GM12878 (cell line): ENCODE measurements around the gene PRDM1. TPM values are rescaled to one million over a fixed set of nuclear protein-coding genes. Genes with fewer than 3 reads are reported as not detected.

ENCODE experiments used
- BRCA1 ChIP-seq: IDR thresholded peaks from 2 replicates; pipeline ENCODE4 v1.6.1; 2011; ENCODE audit warnings: low read depth, low read length, improper control_type of control experiment
- CHD2 ChIP-seq: IDR thresholded peaks from 2 replicates; pipeline ENCODE4 v1.6.1; 2011; ENCODE audit warnings: low read depth, low read length, improper control_type of control experiment, borderline replicate concordance
- CREM ChIP-seq: IDR thresholded peaks from 2 replicates; pipeline ENCODE4 v1.6.1; 2014; ENCODE audit warnings: antibody characterized with exemption, low read depth
- FOXM1 ChIP-seq: IDR thresholded peaks from 2 replicates; pipeline ENCODE4 v1.6.1; 2012; ENCODE audit warnings: low read depth, mild to moderate bottlenecking, inconsistent platforms, low read length, moderate library complexity
- HSF1 ChIP-seq: fragments of 150-350 bp; IDR thresholded peaks from 2 replicates; pipeline ENCODE4 v1.6.1; 2014; ENCODE audit warnings: mild to moderate bottlenecking, low read depth, low read length
- KLF5 ChIP-seq: fragments of 450-650 bp; IDR thresholded peaks from 2 replicates; pipeline ENCODE4 v1.6.1; 2014; ENCODE audit warnings: mild to moderate bottlenecking; ENCODE audit not compliant: partially characterized antibody
- MEF2B ChIP-seq: fragments of 450-650 bp; IDR thresholded peaks from 2 replicates; pipeline ENCODE4 v1.6.1; 2018; ENCODE audit warnings: mild to moderate bottlenecking, moderate library complexity; ENCODE audit not compliant: partially characterized antibody, poor library complexity, severe bottlenecking
- MXI1 ChIP-seq: fragments of 150-350 bp; IDR thresholded peaks from 2 replicates; pipeline ENCODE4 v1.6.1; 2011; ENCODE audit warnings: low read depth, mild to moderate bottlenecking, inconsistent platforms, low read length, improper control_type of control experiment
- NFYB ChIP-seq: IDR thresholded peaks from 2 replicates; pipeline ENCODE4 v1.6.1; 2011; ENCODE audit warnings: low read depth, mild to moderate bottlenecking, low read length, improper control_type of control experiment, moderate library complexity; ENCODE audit not compliant: insufficient read depth
- NRF1 ChIP-seq: conservative IDR thresholded peaks from 2 replicates; pipeline ENCODE4 v1.6.1; 2011; ENCODE audit warnings: mild to moderate bottlenecking, low read depth, low read length, improper control_type of control experiment
- PKNOX1 ChIP-seq: fragments of 450-650 bp; IDR thresholded peaks from 2 replicates; pipeline ENCODE4 v1.6.1; 2016; ENCODE audit warnings: mild to moderate bottlenecking
- PML ChIP-seq: IDR thresholded peaks from 2 replicates; pipeline ENCODE4 v1.6.1; 2012; ENCODE audit warnings: low read length, inconsistent platforms
- SREBF1 ChIP-seq: IDR thresholded peaks from 2 replicates; pipeline ENCODE4 v1.6.1; 2012; ENCODE audit warnings: mild to moderate bottlenecking, low read length
- STAT1 ChIP-seq: fragments of 450-650 bp; conservative IDR thresholded peaks from 2 replicates; pipeline ENCODE4 v1.6.1; 2014; ENCODE audit warnings: antibody characterized with exemption, mild to moderate bottlenecking
- SUZ12 ChIP-seq: fragments of 200-600 bp; sonication (generic); IDR thresholded peaks from one replicate; pipeline ENCODE4 v1.6.1; 2018; ENCODE audit warnings: antibody characterized with exemption, mild to moderate bottlenecking; ENCODE audit not compliant: unreplicated experiment
- TAF1 ChIP-seq: IDR thresholded peaks from 2 replicates; pipeline ENCODE4 v1.6.1; 2011; ENCODE audit warnings: mild to moderate bottlenecking, low read depth, low read length, borderline replicate concordance
- TARDBP ChIP-seq: IDR thresholded peaks from 2 replicates; pipeline ENCODE4 v1.6.1; 2016; ENCODE audit warnings: borderline replicate concordance
- ZNF274 ChIP-seq: IDR thresholded peaks from one replicate; pipeline ENCODE4 v1.8.0; 2011; ENCODE audit not compliant: insufficient read length, insufficient read depth
- ZNF622 ChIP-seq: fragments of 450-650 bp; IDR thresholded peaks from 2 replicates; pipeline ENCODE4 v1.6.1; 2017; ENCODE audit warnings: mild to moderate bottlenecking, inconsistent platforms
- polyA plus RNA-seq, 11 experiments: library from polyadenylated mRNA; depleted of rRNA in 4 of 11; unstranded in 6 of 11; stranded (reverse) in 5 of 11; fragments of >200 nt; fragmentation: Nextera tagmentation in 4 of 11; fragmentation: Illumina TruSeq in 1 of 11; extraction: Ambion mirVana in 4 of 11; extraction: Trizol in 1 of 11; gene quantifications; 1 replicate in 1 of 11; 2 replicates in 10 of 11; pipeline versions ENCODE4 v1.2.1 to v1.2.3, GENCODE V29; 2011 to 2016; ENCODE audit warnings: inconsistent platforms in 2 of 11, missing spikeins in 2 of 11, low read depth in 1 of 11
- total RNA-seq, 4 experiments: library from RNA; depleted of rRNA in 3 of 4; stranded (reverse); fragments of >200 nt in 3 of 4; fragmentation: Illumina TruSeq in 1 of 4; extraction: Trizol in 1 of 4; gene quantifications; 2 replicates each; pipeline versions ENCODE4 v1.2.1 to v1.2.3, GENCODE V29; 2013 to 2021
- TF ChIP-seq, protein P1 (sequence below): fragments of 450-650 bp; IDR thresholded peaks from 2 replicates; pipeline ENCODE4 v1.6.1; 2018; ENCODE audit warnings: borderline replicate concordance, mild to moderate bottlenecking; ENCODE audit not compliant: partially characterized antibody
- TF ChIP-seq, protein P2 (sequence below): fragments of 450-650 bp; IDR thresholded peaks from 2 replicates; pipeline ENCODE4 v1.6.1; 2016; ENCODE audit warnings: mild to moderate bottlenecking, moderate library complexity, borderline replicate concordance

PRDM1 gene
- total and polyA plus RNA-seq, 10 of the 15 experiments (the other 5 are each of a cell fraction or from before 2014, with no cell fraction given) = 1.9 to 15.8 (median 4.1) TPM

GRCh38 chr6:106084106-106084988 is 1.8 kb upstream of the PRDM1 start (continued):
- no peak for TF ChIP-seq ZNF274
- no peak for TF ChIP-seq BRCA1
- TF ChIP-seq, protein P1, sequence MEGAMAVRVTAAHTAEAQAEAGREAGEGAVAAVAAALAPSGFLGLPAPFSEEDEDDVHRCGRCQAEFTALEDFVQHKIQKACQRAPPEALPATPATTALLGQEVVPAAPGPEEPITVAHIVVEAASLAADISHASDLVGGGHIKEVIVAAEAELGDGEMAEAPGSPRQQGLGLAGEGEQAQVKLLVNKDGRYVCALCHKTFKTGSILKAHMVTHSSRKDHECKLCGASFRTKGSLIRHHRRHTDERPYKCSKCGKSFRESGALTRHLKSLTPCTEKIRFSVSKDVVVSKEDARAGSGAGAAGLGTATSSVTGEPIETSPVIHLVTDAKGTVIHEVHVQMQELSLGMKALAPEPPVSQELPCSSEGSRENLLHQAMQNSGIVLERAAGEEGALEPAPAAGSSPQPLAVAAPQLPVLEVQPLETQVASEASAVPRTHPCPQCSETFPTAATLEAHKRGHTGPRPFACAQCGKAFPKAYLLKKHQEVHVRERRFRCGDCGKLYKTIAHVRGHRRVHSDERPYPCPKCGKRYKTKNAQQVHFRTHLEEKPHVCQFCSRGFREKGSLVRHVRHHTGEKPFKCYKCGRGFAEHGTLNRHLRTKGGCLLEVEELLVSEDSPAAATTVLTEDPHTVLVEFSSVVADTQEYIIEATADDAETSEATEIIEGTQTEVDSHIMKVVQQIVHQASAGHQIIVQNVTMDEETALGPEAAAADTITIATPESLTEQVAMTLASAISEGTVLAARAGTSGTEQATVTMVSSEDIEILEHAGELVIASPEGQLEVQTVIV = no peak
- TF ChIP-seq MXI1 = peak; percentile 50; the same call in 1 of the 2 replicates
- TF ChIP-seq CREM = peak; percentile 25; the same call in 1 of the 2 replicates
- TF ChIP-seq NRF1 = no peak
- TF ChIP-seq HSF1 = no peak
- no peak for TF ChIP-seq PKNOX1
- 0 out of 2 replicates have a peak, but pooled peaks have one; percentile 14 for TF ChIP-seq FOXM1
- TF ChIP-seq MEF2B = peak; percentile 45
- TF ChIP-seq PML = no peak
- TF ChIP-seq TARDBP = no peak
- TF ChIP-seq SREBF1 = 0 out of 2 replicates have a peak, but pooled peaks have one; percentile 23
- TF ChIP-seq, protein P2, sequence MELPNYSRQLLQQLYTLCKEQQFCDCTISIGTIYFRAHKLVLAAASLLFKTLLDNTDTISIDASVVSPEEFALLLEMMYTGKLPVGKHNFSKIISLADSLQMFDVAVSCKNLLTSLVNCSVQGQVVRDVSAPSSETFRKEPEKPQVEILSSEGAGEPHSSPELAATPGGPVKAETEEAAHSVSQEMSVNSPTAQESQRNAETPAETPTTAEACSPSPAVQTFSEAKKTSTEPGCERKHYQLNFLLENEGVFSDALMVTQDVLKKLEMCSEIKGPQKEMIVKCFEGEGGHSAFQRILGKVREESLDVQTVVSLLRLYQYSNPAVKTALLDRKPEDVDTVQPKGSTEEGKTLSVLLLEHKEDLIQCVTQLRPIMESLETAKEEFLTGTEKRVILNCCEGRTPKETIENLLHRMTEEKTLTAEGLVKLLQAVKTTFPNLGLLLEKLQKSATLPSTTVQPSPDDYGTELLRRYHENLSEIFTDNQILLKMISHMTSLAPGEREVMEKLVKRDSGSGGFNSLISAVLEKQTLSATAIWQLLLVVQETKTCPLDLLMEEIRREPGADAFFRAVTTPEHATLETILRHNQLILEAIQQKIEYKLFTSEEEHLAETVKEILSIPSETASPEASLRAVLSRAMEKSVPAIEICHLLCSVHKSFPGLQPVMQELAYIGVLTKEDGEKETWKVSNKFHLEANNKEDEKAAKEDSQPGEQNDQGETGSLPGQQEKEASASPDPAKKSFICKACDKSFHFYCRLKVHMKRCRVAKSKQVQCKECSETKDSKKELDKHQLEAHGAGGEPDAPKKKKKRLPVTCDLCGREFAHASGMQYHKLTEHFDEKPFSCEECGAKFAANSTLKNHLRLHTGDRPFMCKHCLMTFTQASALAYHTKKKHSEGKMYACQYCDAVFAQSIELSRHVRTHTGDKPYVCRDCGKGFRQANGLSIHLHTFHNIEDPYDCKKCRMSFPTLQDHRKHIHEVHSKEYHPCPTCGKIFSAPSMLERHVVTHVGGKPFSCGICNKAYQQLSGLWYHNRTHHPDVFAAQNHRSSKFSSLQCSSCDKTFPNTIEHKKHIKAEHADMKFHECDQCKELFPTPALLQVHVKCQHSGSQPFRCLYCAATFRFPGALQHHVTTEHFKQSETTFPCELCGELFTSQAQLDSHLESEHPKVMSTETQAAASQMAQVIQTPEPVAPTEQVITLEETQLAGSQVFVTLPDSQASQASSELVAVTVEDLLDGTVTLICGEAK = no peak
- no peak for TF ChIP-seq ZNF622
- no peak for TF ChIP-seq TAF1
- TF ChIP-seq CHD2 = peak; percentile 76; the same call in 1 of the 2 replicates
- no peak for TF ChIP-seq SUZ12
- no peak for TF ChIP-seq NFYB
- TF ChIP-seq STAT1 = no peak
- no peak for TF ChIP-seq KLF5
